ENCODE data around the gene GYPB. TPM values are rescaled to one million over a fixed set of nuclear protein-coding genes. Genes with fewer than 3 reads are reported as not detected.
"Not testable (repeated sequence)": the region's sequence is repeated elsewhere in the genome, so short reads cannot be mapped to it uniquely, and the experiment has no call there.

Gene GYPB
- total and polyA plus RNA-seq, 8 donors: 5.9 to 8.9 (median 7.9) TPM; not detected in 2

GRCh38 chr4:144031369-144031768 is 12.2 kb upstream of the GYPB start:
- H3K27ac ChIP-seq; H3K4me1 ChIP-seq; H3K9me3 ChIP-seq; H3K4me3 ChIP-seq; H3K27me3 ChIP-seq; intact Hi-C loops (cut with DNase I); ATAC-seq; H3K36me3 ChIP-seq; DNase-seq: not testable (repeated sequence)

GRCh38 chr4:144030708-144031107 is 11.5 kb upstream of the GYPB start:
- H3K27me3 ChIP-seq; ATAC-seq; intact Hi-C loops (cut with DNase I): not testable (repeated sequence)

GRCh38 chr4:144026682-144027081 is 7.5 kb upstream of the GYPB start:
- DNase-seq; H3K4me1 ChIP-seq; intact Hi-C loops (cut with DNase I); ATAC-seq; H3K4me3 ChIP-seq; H3K9me3 ChIP-seq; H3K36me3 ChIP-seq; H3K27me3 ChIP-seq; H3K27ac ChIP-seq: not testable (repeated sequence)

More at GRCh38 chr4:144030708-144031107, 11.5 kb upstream of the GYPB start:
- DNase-seq, H3K36me3 ChIP-seq, H3K4me3 ChIP-seq, H3K4me1 ChIP-seq, H3K9me3 ChIP-seq, H3K27ac ChIP-seq: not testable (repeated sequence)

- H3K27ac ChIP-seq; H3K36me3 ChIP-seq; H3K27me3 ChIP-seq; H3K9me3 ChIP-seq; ATAC-seq; H3K4me1 ChIP-seq; intact Hi-C loops (cut with DNase I); DNase-seq; H3K4me3 ChIP-seq: not testable (repeated sequence)
Measured at GRCh38 chr4:144024399-144025053, 5.3 kb upstream of the GYPB start.

- intact Hi-C loops (cut with DNase I): not testable (repeated sequence)
Measured at GRCh38 chr4:144022772-144023400, 3.7 kb upstream of the GYPB start.

GRCh38 chr4:144021336-144021990 is 2.3 kb upstream of the GYPB start:
- H3K27ac ChIP-seq; H3K4me1 ChIP-seq; H3K36me3 ChIP-seq; H3K4me3 ChIP-seq; intact Hi-C loops (cut with DNase I); H3K27me3 ChIP-seq; H3K9me3 ChIP-seq: not testable (repeated sequence)
- peak; percentile 24 to 42 for TF ChIP-seq CTCF (IDR thresholded peaks at IDR 0.05)
- ATAC-seq (peak; percentile 97), DNase-seq (peak in 2 of 4 donors; percentile 10 to 33)

More at GRCh38 chr4:144022772-144023400, 3.7 kb upstream of the GYPB start:
- H3K4me1 ChIP-seq, DNase-seq, H3K4me3 ChIP-seq, H3K27me3 ChIP-seq, H3K9me3 ChIP-seq, H3K27ac ChIP-seq, ATAC-seq, H3K36me3 ChIP-seq: not testable (repeated sequence)

- DNase-seq; H3K4me3 ChIP-seq; H3K36me3 ChIP-seq; H3K27me3 ChIP-seq; H3K27ac ChIP-seq; intact Hi-C loops (cut with DNase I); ATAC-seq; H3K4me1 ChIP-seq; H3K9me3 ChIP-seq: not testable (repeated sequence)
Measured at GRCh38 chr4:144018223-144019000, 768 bp downstream of the GYPB start.

GRCh38 chr4:144017271-144017670 is 1.9 kb downstream of the GYPB start:
- H3K27me3 ChIP-seq; H3K4me3 ChIP-seq; H3K36me3 ChIP-seq; intact Hi-C loops (cut with DNase I); H3K4me1 ChIP-seq; H3K27ac ChIP-seq; DNase-seq; ATAC-seq; H3K9me3 ChIP-seq: not testable (repeated sequence)

- H3K27me3 ChIP-seq; H3K4me1 ChIP-seq; DNase-seq; ATAC-seq; H3K4me3 ChIP-seq; intact Hi-C loops (cut with DNase I); H3K27ac ChIP-seq; H3K9me3 ChIP-seq; H3K36me3 ChIP-seq: not testable (repeated sequence)
Measured at GRCh38 chr4:144016057-144016605, 3.0 kb downstream of the GYPB start.

Measured in left lung (tissue), 10 donors.